ENCODE results near the gene TBX15.

TBX15 gene

GRCh38 chr1:119001181-119002027 lies 13.3 kb upstream of the TBX15 start:
- no peak for DNase-seq (ENCODE audit: low read depth)

DNA sequence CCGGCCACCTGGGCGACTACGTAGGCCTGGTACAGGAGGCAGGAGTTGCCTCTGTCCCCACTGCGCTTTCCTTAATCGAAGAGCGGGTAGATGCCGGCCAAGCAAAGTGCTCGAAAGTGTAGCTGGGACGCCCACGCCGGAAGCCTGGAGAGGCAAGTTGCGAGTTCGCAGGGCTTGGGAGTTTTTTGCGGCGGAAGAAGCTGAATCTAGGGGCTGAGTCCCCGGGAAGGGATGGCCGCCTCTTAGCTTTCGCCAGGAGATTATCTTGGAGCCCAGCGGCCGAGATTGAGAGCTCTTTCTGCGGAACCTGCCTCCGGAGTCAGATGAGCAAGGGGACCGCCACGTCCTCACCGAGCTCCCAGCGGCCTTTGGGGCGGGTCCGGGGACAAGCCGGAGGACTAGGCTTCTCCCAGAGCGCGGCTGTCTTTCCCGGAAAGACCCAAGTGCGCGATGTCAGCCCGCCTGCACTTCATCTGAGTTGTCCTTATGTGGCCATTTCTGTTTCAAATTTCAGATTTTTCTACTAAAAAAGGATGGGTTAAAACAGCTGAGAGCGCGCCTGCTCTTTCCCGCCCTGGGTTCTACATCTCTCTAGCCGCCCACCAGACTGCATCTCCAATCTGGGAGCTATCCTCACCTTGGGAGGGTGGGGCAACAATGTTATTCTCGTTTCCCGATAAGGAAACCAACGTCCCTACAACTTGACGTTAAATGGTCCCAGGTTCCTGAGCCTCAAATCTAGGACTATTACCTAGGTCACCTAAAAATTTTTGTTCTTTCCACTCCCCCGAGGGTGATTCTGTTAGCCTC lies 12.4 kb upstream of the TBX15 start:
- DNase-seq (ENCODE audit: low read depth) = no peak

GRCh38 chr1:118999348-119000071 lies 11.4 kb upstream of the TBX15 start:
- DNase-seq (ENCODE audit: low read depth) = no peak

DNA sequence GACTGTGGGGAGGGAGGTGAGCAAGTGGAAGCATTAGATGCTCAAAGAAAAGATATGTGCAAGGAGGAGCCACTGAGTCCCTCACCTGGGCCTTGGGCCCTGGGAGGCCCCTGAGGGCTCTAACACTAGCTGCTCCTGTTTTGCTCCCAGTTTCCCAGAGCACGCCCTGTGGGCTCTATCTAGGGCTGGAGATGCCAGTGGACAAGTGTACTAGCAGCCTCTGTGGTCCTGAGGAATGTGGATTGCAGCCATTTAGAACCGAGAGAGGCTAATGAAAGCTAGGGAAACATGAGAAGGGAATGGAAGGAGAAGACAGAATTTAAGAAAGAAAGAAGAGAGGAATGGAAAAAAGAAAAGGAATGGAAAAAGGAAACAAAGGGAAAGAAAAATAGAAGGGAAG lies 10.0 kb upstream of the TBX15 start:
- no peak for DNase-seq (ENCODE audit: low read depth)

DNA sequence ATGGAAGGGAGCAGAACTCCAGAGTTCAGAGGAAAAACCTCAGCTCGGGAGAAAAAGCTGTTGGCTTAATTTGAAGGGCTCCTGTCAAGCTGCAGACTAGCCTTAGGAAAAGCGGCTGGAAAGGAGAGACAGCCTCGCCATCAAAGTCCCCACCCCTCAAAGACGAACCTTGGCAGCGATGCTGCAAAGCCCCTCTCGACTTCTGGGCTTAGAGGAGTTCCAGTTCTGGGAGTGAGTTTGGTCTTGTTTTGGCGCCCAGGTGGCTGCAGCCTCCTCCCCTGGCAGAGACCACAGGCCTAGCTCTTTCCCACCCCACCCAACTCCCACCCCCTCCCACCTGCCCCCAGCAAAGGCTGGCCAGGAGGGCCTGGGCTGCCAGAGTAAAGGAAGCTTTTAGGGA lies 9.1 kb upstream of the TBX15 start:
- DNase-seq (ENCODE audit: low read depth) = no peak

DNA sequence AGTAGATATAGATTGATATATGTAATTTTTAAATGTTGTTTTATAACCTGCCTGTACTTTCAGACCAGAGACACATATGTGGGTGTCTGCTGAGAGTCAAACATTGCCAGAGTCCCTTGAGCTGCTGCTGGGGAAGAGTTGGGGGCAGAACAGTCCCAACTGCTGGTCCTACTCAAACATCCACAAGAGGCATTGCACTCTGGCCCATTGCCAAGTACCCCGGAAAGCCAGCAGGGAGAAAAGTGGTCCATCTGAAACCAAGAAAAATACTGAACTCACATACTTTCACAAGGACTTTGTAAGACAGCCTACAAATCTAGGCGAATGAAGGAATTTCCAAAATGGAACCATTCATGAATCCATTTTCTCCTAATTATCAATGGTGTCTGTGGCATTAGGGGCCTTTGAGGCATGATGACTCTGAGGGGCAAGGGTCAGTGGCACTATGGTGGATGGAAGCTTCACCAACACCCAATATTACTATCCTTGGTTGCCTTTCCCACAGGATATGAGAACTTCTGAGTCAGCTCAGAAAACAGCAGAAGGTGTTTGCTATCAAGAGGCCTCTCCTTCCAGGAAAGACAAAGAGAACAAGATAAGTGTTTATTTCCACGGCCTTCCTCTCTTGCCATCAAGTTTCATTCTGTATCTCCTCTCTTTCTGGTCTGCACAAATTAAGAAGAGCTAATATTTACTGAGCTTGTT lies 7.3 kb upstream of the TBX15 start:
- no peak for DNase-seq (ENCODE audit: low read depth)

DNA sequence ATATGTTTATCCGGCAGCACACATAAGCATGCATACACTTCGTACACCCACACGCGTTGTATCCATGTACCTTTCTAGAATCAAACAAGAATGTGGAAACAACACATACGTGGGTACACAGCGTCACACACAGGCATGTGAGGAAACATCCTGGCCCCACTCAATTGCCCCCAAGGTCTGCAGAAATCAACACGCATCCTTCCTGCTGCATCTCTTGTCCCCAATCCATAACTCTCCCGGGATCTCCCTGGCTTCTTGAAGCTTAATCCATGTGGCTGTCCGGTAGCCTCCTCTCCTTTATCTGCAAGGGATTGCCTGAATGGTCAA lies 5.5 kb upstream of the TBX15 start:
- DNase-seq (ENCODE audit: low read depth) = no peak

GRCh38 chr1:118992868-118993699 lies 4.9 kb upstream of the TBX15 start:
- no peak for DNase-seq (ENCODE audit: low read depth)

GRCh38 chr1:118992237-118992825 lies 4.2 kb upstream of the TBX15 start:
- no peak for DNase-seq (ENCODE audit: low read depth)

GRCh38 chr1:118991448-118991847 lies 3.3 kb upstream of the TBX15 start:
- no peak for DNase-seq (ENCODE audit: low read depth)

GRCh38 chr1:118990513-118991152 lies 2.5 kb upstream of the TBX15 start:
- DNase-seq (ENCODE audit: low read depth) = no peak

- no peak for DNase-seq (ENCODE audit: low read depth)
Measured at GRCh38 chr1:118989878-118990378, 1.8 kb upstream of the TBX15 start.

DNA sequence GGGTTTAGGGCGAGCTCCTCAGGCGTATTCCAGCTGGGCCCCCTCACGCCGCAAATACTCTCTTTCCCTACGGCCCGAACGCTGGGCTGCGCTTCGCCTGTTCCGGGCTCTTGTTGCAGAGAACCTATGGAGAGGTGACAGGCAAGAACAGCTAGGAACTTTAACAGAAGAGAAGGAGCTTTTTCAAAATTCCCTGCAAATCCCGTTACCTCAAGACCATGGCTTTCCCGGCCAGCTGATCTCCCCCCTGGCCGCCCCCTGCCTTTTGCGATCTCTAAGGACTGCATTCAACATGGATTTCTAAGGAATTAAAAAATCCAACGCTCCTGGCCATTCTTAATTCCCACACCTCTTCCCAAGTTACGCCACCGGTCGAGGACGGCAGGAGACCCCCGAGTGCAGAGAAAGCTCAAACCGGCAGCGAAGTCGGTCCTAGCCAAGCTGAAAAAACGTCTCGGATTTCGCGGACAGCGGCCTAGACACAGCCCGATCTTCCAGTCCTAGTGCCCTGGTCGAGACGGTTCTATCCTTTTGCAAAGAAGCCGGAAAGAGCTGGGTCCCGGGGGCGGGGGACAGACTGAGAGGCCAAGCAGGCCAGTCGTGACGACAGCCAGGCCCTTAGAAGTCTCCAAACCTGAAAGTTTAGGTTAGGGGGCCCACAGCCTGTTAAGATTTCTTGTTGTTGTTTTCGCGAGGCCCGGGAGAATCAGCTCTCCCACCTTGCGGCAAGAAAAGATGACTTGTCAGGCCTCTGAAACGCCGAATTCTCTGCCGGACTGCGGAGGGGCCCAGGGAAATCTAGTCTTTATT lies 1.1 kb upstream of the TBX15 start:
- no peak for DNase-seq (ENCODE audit: low read depth)

- DNase-seq (ENCODE audit: low read depth) = no peak
Measured at GRCh38 chr1:118987468-118988185, 516 bp downstream of the TBX15 start.

- DNase-seq (ENCODE audit: low read depth) = no peak
Measured at GRCh38 chr1:118986555-118987467, 1.3 kb downstream of the TBX15 start.

DNA sequence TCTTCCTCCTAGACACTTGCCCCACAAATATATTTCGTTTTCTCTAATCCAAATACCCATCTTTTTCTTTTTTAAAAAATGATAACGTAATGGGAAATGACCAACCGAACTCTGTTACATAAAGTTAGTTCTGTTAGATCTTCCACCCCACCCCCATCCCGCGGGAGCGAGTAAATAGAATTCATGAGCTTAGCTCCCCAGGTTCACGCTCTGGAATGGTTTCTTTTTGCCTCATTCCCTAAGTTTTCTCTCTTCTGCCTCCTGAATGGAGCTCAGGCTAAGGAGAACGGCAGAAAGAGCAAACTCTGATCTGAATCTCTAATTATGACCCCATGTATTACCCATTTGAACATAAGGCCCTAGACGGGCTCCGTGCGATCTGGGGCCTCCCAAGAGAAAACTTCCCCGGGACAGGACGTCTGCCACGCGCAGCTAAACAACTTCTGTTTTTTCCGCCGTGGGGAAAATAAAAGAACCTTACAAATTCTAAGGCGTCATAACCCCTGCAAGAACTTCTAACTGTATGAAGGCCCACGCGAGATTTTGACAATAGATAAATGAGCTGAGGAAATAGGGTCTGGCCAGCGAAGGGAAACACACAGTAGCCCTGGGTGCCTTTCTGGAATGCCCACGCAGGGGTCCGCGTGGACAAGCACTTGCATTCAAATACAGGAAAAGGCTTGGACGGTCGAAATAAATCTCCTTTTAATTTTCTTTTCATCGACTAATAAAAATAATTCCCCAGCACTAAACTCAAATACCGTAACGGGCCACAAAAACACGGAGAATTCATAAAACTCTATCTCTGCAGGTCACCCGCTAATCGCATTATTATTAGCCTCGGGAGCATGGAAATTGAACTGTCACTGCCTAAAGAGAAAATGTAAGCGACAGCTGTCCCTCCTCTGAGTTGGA lies 2.2 kb downstream of the TBX15 start:
- no peak for DNase-seq (ENCODE audit: low read depth)
